Gastroesophageal sphincter (tissue), 3 donors: ENCODE results near the gene AMD1.

Experiments used
- CTCF ChIP-seq, 4 experiments: fragments of 200-600 bp in 2 of 4; fragments of 450-650 bp in 2 of 4; sonication (generic) in 1 of 4; IDR thresholded peaks; one replicate each; pipeline ENCODE4 v1.5.1; 2017 to 2019; ENCODE audit warnings: antibody characterized with exemption in 4 of 4, mild to moderate bottlenecking in 2 of 4, moderate library complexity in 2 of 4
- EP300 ChIP-seq: sonication (generic); formaldehyde crosslinking; IDR thresholded peaks from one replicate; pipeline ENCODE4 v1.6.1; 2017; ENCODE audit warnings: antibody characterized with exemption, mild to moderate bottlenecking
- POLR2A ChIP-seq, 2 donors: fragments of 450-650 bp; IDR thresholded peaks; one replicate each; pipeline ENCODE4 v1.6.1; 2017; ENCODE audit warnings: antibody characterized with exemption in 2 of 2, mild to moderate bottlenecking in 2 of 2, moderate library complexity in 1 of 2
- POLR2AphosphoS5 ChIP-seq: sonication (generic); formaldehyde crosslinking; IDR thresholded peaks from one replicate; pipeline ENCODE4 v1.6.1; 2017; ENCODE audit warnings: antibody characterized with exemption

- no peak for TF ChIP-seq CTCF (IDR thresholded peaks at IDR 0.05)
- TF ChIP-seq POLR2AphosphoS5, result no peak
- no peak for TF ChIP-seq POLR2A (IDR thresholded peaks at IDR 0.05)
- TF ChIP-seq EP300, result no peak
Observed at GRCh38 chr6:110938171-110938570, 63.6 kb downstream of the AMD1 start.
